GM12878 (cell line): ENCODE measurements around the gene NTF3. TPM values are rescaled to one million over a fixed set of nuclear protein-coding genes. Genes with fewer than 3 reads are reported as not detected.

Experiments used
- ATAC-seq: fragments of 200-7000 bp; cut with Tn5 transposase; 3 replicates; pipeline ENCODE4 v1.9.1; 2020; ENCODE audit warnings: mild to moderate bottlenecking, moderate library complexity
- BruUV-seq: library from RNA; stranded (reverse); fragments of 400-500 nt; replicated peaks from 2 replicates; lab custom pipeline; 2021; lab: Mats Ljungman, UMichigan
- CTCF ChIA-PET: fragments of 300-600 bp; sonication (Branson Sonifier 250); formaldehyde crosslinking; extraction: SDS; loops from one replicate; lab custom pipeline; 2021; ENCODE audit warnings: inconsistent platforms; lab: Yijun Ruan, JAX
- POLR2A ChIA-PET: fragments of 350-600 bp; formaldehyde crosslinking; extraction: SDS; loops from one replicate; lab custom pipeline; 2021; ENCODE audit warnings: inconsistent platforms; lab: Charles Lee
- RAD21 ChIA-PET: fragments of 300-600 bp; sonication (Branson Sonifier 250); formaldehyde crosslinking; loops from one replicate; lab custom pipeline; 2023; ENCODE audit warnings: antibody characterized with exemption; ENCODE audit not compliant: unreplicated experiment; lab: Charles Lee
- SMC1A ChIA-PET: fragments of 300-600 bp; sonication (Branson Sonifier 250); formaldehyde crosslinking; loops from one replicate; lab custom pipeline; 2023; ENCODE audit not compliant: unreplicated experiment, uncharacterized antibody; lab: Charles Lee
- DNase-seq: peaks from one replicate; pipeline ENCODE4 v3.0.0-alpha.2; 2011; ENCODE audit warnings: low read depth, low spot score
- FAIRE-seq: peaks from 3 replicates; lab custom pipeline; 2011; peaks lifted over from hg19 to GRCh38; lab: Jason Lieb, UNC
- H2AFZ ChIP-seq: 2 replicates; pipeline ENCODE4 v1.6.0; 2011; ENCODE audit warnings: low read depth, low read length, control low read depth; ENCODE audit not compliant: control insufficient read depth
- H3K27ac ChIP-seq: 2 replicates; pipeline ENCODE4 v1.5.1; 2011; ENCODE audit warnings: control low read depth; ENCODE audit not compliant: control insufficient read depth, insufficient read depth
- H3K27me3 ChIP-seq, 2 experiments: replicated peaks in 1 of 2; 2 replicates each; pipeline versions ENCODE4 v1.6.0 to v1.6.1; 2011; ENCODE audit warnings: low read length in 1 of 2; ENCODE audit not compliant: control insufficient read depth in 2 of 2, insufficient read depth in 2 of 2
- H3K36me3 ChIP-seq, 2 experiments: 2 replicates each; pipeline ENCODE4 v1.5.1; 2011; ENCODE audit warnings: low read length in 1 of 2; ENCODE audit not compliant: control insufficient read depth in 2 of 2, insufficient read depth in 2 of 2
- H3K4me1 ChIP-seq: 2 replicates; pipeline ENCODE4 v1.6.1; 2011; ENCODE audit warnings: mild to moderate bottlenecking, low read length, moderate library complexity, mixed read lengths; ENCODE audit not compliant: control insufficient read depth, insufficient read depth
- H3K4me2 ChIP-seq: 2 replicates; pipeline ENCODE4 v1.6.0; 2011; ENCODE audit warnings: control low read depth; ENCODE audit not compliant: control insufficient read depth, insufficient read depth
- H3K4me3 ChIP-seq: fragments of 200-600 bp; sonication (generic); 2 replicates; pipeline ENCODE4 v1.5.1; 2016
- H3K79me2 ChIP-seq: 2 replicates; pipeline ENCODE4 v1.6.0; 2011; ENCODE audit warnings: low read length; ENCODE audit not compliant: control insufficient read depth, insufficient read depth
- H3K9ac ChIP-seq: 2 replicates; pipeline ENCODE4 v1.8.0; 2011; ENCODE audit warnings: low read length, control low read depth, mixed read lengths; ENCODE audit not compliant: control insufficient read depth, insufficient read depth
- H3K9me3 ChIP-seq: replicated peaks from 3 replicates; pipeline ENCODE4 v1.5.1; 2011; ENCODE audit warnings: mild to moderate bottlenecking, low read length; ENCODE audit not compliant: control insufficient read depth, insufficient read depth
- H4K20me1 ChIP-seq: 2 replicates; pipeline ENCODE4 v1.6.0; 2011; ENCODE audit not compliant: control insufficient read depth, insufficient read depth
- CREB1 ChIP-seq: IDR thresholded peaks from 2 replicates; pipeline ENCODE4 v1.6.1; 2012; ENCODE audit warnings: low read depth, mild to moderate bottlenecking, inconsistent platforms
- DPF2 ChIP-seq: fragments of 450-650 bp; IDR thresholded peaks from 2 replicates; pipeline ENCODE4 v1.6.1; 2017; ENCODE audit warnings: mild to moderate bottlenecking
- MYB ChIP-seq: fragments of 150-350 bp; IDR thresholded peaks from 2 replicates; pipeline ENCODE4 v1.6.1; 2014; ENCODE audit warnings: mild to moderate bottlenecking, low read depth, low read length, borderline replicate concordance
- NKRF ChIP-seq: fragments of 450-650 bp; conservative IDR thresholded peaks from 2 replicates; pipeline ENCODE4 v1.6.1; 2017; ENCODE audit warnings: mild to moderate bottlenecking, moderate library complexity
- NRF1 ChIP-seq: conservative IDR thresholded peaks from 2 replicates; pipeline ENCODE4 v1.6.1; 2011; ENCODE audit warnings: mild to moderate bottlenecking, low read depth, low read length, improper control_type of control experiment
- SMARCA5 ChIP-seq: fragments of 450-650 bp; IDR thresholded peaks from 2 replicates; pipeline ENCODE4 v1.6.1; 2017; ENCODE audit warnings: mild to moderate bottlenecking
- SPI1 ChIP-seq: IDR thresholded peaks from 2 replicates; pipeline ENCODE4 v1.6.1; 2011; ENCODE audit warnings: low read depth, mild to moderate bottlenecking, low read length, moderate library complexity, borderline replicate concordance; ENCODE audit not compliant: insufficient read depth
- STAT3 ChIP-seq: IDR thresholded peaks from 2 replicates; pipeline ENCODE4 v1.6.1; 2011; ENCODE audit warnings: low read depth, low read length, improper control_type of control experiment
- ZBED1 ChIP-seq: IDR thresholded peaks from 2 replicates; pipeline ENCODE4 v1.6.1; 2016; ENCODE audit warnings: borderline replicate concordance
- ZNF217 ChIP-seq: fragments of 450-650 bp; IDR thresholded peaks from 2 replicates; pipeline ENCODE4 v1.6.1; 2017; ENCODE audit warnings: antibody characterized with exemption, mild to moderate bottlenecking
- WGBS: methylation state at CpG from one replicate; pipeline ENCODE4 v1.1.6; 2016; ENCODE audit warnings: low lambda C conversion rate; ENCODE audit not compliant: insufficient replicate concordance, insufficient coverage; ENCODE audit errors: missing lambda C conversion rate; 5-methylcytosine and 5-hydroxymethylcytosine counted together
- in situ Hi-C: fragments of 300-500 bp; cut with MboI; formaldehyde crosslinking; loops from 9 replicates; pipeline ENCODE4 v1.14.3; 2018; ENCODE audit warnings: mixed read lengths
- intact Hi-C: fragments of 100-400 bp; cut with micrococcal nuclease; formaldehyde crosslinking; loops from one replicate; pipeline ENCODE4 v1.14.2; 2022; ENCODE audit not compliant: unreplicated experiment
- polyA plus RNA-seq, 11 experiments: library from polyadenylated mRNA; depleted of rRNA in 4 of 11; unstranded in 6 of 11; stranded (reverse) in 5 of 11; fragments of >200 nt; fragmentation: Nextera tagmentation in 4 of 11; fragmentation: Illumina TruSeq in 1 of 11; extraction: Ambion mirVana in 4 of 11; extraction: Trizol in 1 of 11; gene quantifications; 1 replicate in 1 of 11; 2 replicates in 10 of 11; pipeline versions ENCODE4 v1.2.1 to v1.2.3, GENCODE V29; 2011 to 2016; ENCODE audit warnings: inconsistent platforms in 2 of 11, missing spikeins in 2 of 11, low read depth in 1 of 11
- total RNA-seq, 4 experiments: library from RNA; depleted of rRNA in 3 of 4; stranded (reverse); fragments of >200 nt in 3 of 4; fragmentation: Illumina TruSeq in 1 of 4; extraction: Trizol in 1 of 4; gene quantifications; 2 replicates each; pipeline versions ENCODE4 v1.2.1 to v1.2.3, GENCODE V29; 2013 to 2021
- TF ChIP-seq, protein P1 (sequence below): fragments of 450-650 bp; formaldehyde crosslinking; IDR thresholded peaks from 2 replicates; pipeline ENCODE4 v1.4.0; 2022; ENCODE audit warnings: mild to moderate bottlenecking, moderate library complexity
- TF ChIP-seq, protein P2 (sequence below): fragments of 450-650 bp; IDR thresholded peaks from 2 replicates; pipeline ENCODE4 v1.6.1; 2016; ENCODE audit warnings: mild to moderate bottlenecking

NTF3 gene
- total and polyA plus RNA-seq, 10 of the 15 experiments (the other 5 are each of a cell fraction or from before 2014, with no cell fraction given): 0.07 TPM; not detected in 9

- H3K79me2 ChIP-seq: no peaks in the 10 kb centered on the region
- no peaks in the 10 kb centered on the region; the same call in 1 of the 2 replicates for H3K4me1 ChIP-seq
- H4K20me1 ChIP-seq: no peaks in the 10 kb centered on the region
- no peak overlapping the region for H3K27ac ChIP-seq
- H3K9me3 ChIP-seq: no peaks in the 10 kb centered on the region
- ChIA-PET RAD21 (no interaction called here), POLR2A (no interaction called here), SMC1A (no interaction called here), CTCF (no interaction called here)
- no TSS peak for BruUV-seq
- FAIRE-seq: no peak
- TF ChIP-seq, protein P1, sequence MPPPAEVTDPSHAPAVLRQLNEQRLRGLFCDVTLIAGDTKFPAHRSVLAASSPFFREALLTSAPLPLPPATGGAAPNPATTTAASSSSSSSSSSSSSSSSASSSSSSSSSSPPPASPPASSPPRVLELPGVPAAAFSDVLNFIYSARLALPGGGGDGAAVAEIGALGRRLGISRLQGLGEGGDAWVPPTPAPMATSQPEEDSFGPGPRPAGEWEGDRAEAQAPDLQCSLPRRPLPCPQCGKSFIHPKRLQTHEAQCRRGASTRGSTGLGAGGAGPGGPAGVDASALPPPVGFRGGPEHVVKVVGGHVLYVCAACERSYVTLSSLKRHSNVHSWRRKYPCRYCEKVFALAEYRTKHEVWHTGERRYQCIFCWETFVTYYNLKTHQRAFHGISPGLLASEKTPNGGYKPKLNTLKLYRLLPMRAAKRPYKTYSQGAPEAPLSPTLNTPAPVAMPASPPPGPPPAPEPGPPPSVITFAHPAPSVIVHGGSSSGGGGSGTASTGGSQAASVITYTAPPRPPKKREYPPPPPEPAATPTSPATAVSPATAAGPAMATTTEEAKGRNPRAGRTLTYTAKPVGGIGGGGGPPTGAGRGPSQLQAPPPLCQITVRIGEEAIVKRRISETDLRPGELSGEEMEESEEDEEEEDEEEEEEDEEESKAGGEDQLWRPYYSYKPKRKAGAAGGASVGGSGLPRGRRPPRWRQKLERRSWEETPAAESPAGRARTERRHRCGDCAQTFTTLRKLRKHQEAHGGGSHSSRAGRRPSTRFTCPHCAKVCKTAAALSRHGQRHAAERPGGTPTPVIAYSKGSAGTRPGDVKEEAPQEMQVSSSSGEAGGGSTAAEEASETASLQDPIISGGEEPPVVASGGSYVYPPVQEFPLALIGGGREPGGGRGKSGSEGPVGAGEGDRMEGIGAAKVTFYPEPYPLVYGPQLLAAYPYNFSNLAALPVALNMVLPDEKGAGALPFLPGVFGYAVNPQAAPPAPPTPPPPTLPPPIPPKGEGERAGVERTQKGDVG (CRISPR knock-in tag): no peak
- H3K4me3 ChIP-seq: no peak overlapping the region
- 45% methylated on average over 2 of the region's 2 CpGs for WGBS
- no peaks in the 10 kb centered on the region for H3K36me3 ChIP-seq
- DNase-seq: no peak
- H3K9ac ChIP-seq: no peak overlapping the region
- in situ Hi-C loops (no loop called here), intact Hi-C loops (no loop called here)
- H3K27me3 ChIP-seq: peaks cover 0 to 3% of the 10 kb centered on the region in 2 experiments; a peak in 3 of 4 replicates
- H3K4me2 ChIP-seq: no peak overlapping the region
- no peak for ATAC-seq
- H2AFZ ChIP-seq: no peak overlapping the region
These were observed 28.9 kb downstream of the NTF3 start for GRCh38 chr12:5460817-5461216.

DNA sequence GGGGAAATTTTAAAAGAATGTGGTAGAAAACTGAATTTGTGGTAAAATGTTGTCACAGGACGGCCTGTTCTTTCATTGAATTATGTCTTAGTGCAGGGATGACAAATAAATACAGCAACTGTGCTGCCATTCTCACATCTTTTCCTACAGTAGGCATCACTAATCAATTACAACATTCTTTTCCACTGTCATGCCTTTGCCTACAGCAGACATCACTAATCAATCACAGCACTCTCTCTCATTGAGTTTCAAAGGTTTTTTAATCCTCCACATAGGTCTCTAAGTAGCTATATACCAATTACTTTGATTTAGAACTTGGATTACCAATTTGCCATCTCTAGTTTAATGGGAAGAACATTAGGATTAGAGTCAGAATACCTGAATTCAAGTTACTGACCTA lies 30.1 kb downstream of the NTF3 start:
- Histone ChIP-seq H3K27ac (no peak overlapping the region), H4K20me1 (no peaks in the 10 kb centered on the region), H2AFZ (no peak overlapping the region), H3K79me2 (no peaks in the 10 kb centered on the region), H3K36me3 (no peaks in the 10 kb centered on the region), H3K4me3 (no peak overlapping the region), H3K9me3 (no peaks in the 10 kb centered on the region), H3K9ac (no peak overlapping the region), H3K4me2 (no peak overlapping the region), H3K27me3 (peaks cover 2 to 8% of the 10 kb centered on the region in 2 experiments; a peak in 3 of 4 replicates), H3K4me1 (no peaks in the 10 kb centered on the region; the same call in 1 of the 2 replicates)
- intact Hi-C loops: no loop called here
- ATAC-seq: no peak
- ChIA-PET SMC1A (no interaction called here), RAD21 (no interaction called here), POLR2A (no interaction called here), CTCF (no interaction called here)
- no peak for FAIRE-seq
- no TSS peak for BruUV-seq
- no peak for DNase-seq
- 8% methylated on average over 1 of the region's 1 CpG for WGBS
- in situ Hi-C loops: no loop called here
- no peak for TF ChIP-seq DPF2
- no peak for TF ChIP-seq CREB1
- TF ChIP-seq SPI1: no peak
- TF ChIP-seq MYB: no peak
- no peak for TF ChIP-seq SMARCA5
- TF ChIP-seq STAT3: no peak
- no peak for TF ChIP-seq NKRF
- TF ChIP-seq ZNF217: no peak
- no peak for TF ChIP-seq NRF1
- no peak for TF ChIP-seq ZBED1
- TF ChIP-seq, protein P2, sequence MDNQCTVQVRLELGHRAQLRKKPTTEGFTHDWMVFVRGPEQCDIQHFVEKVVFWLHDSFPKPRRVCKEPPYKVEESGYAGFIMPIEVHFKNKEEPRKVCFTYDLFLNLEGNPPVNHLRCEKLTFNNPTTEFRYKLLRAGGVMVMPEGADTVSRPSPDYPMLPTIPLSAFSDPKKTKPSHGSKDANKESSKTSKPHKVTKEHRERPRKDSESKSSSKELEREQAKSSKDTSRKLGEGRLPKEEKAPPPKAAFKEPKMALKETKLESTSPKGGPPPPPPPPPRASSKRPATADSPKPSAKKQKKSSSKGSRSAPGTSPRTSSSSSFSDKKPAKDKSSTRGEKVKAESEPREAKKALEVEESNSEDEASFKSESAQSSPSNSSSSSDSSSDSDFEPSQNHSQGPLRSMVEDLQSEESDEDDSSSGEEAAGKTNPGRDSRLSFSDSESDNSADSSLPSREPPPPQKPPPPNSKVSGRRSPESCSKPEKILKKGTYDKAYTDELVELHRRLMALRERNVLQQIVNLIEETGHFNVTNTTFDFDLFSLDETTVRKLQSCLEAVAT: no peak
